ENCODE measurements around the gene HDAC9.

HDAC9 gene

DNA sequence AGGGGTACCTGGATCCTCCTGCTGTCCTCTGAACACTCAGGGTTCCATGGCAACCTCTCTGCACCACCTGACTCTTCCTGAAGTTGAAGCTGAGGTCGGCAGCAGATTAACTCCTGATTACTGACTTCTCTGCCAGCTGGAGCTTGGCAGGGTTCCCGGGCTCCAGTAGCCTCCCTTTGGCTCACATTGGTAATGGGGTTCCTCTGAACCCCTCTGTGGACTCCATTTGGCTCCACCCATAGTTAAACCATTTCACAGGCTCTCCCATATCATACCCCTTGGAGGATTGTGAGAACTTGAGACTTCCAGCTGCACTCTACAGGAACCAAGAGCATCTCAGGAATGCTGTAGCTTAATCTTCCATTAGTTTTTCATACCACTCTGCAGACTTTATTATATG lies 292.5 kb downstream of the HDAC9 start:
- DNase-seq (ENCODE audit: low read depth in 2 of 2): no peak

GRCh38 chr7:18792871-18793595 lies 297.5 kb downstream of the HDAC9 start:
- no peak for DNase-seq (ENCODE audit: low read depth in 2 of 2)

GRCh38 chr7:18796216-18796615 lies 300.7 kb downstream of the HDAC9 start:
- DNase-seq (ENCODE audit: low read depth in 2 of 2): no peak

DNA sequence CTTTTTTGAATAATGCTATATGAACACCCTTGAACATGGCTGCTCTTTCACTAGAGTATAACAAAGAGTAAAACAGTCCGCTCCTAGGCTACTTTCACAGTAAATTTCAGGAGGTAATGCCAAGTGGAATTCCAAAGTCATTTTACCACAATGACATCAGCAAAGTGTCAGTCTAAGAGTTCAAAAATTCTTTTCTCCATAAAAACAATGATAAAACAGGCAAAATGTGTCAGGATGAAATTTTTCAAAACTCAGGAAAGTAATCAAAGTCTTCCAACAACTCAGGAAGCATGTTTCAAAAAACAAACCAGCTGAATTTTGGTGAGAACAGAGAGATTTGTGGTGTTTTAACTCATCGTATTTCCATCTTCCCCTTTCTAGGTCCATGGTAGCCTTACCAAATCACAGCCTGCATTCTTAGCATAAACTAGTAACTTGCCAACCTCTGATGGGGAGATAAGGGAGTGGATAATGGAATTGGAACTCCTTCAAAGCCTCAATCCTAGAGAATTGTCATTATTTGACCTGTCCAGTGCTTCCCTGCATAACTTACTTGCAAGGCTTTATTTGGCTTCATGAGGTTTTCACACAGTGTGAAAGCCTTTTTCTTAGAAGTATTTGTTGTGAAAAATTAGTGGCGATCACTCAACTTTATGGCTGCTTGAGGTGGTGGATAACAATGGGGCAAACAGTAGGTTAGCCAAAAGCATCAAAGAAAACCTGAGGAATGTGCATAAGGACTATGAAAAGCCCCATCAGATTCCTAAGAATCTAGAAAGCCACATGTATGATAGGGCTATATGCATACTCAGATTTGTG lies 302.7 kb downstream of the HDAC9 start:
- DNase-seq (ENCODE audit: low read depth in 2 of 2): no peak

- DNase-seq (ENCODE audit: low read depth in 2 of 2): no peak
Measured at GRCh38 chr7:18799899-18800298, 304.4 kb downstream of the HDAC9 start.

DNA sequence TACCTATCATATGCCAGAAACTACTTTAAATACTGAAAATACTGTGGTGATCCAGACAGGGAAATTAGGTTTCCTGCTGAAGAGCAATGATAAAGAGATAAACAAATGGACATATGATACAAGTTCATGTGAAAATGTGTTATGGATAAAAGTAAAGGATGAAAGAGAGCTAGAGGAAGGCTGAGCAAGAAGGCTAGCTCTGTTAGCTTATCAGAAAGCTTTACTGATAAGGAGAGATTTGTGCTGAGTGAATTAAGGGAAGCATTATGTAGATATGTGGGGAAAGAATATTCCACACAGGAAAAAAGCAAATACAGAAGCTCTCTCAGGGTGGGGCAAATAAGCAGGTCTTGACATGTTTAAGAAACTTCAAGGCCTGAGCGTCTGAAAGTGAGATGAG lies 308.4 kb downstream of the HDAC9 start:
- DNase-seq (ENCODE audit: low read depth in 2 of 2): no peak

GRCh38 chr7:18806177-18806576 lies 310.6 kb downstream of the HDAC9 start:
- no peak for DNase-seq (ENCODE audit: low read depth in 2 of 2)

DNA sequence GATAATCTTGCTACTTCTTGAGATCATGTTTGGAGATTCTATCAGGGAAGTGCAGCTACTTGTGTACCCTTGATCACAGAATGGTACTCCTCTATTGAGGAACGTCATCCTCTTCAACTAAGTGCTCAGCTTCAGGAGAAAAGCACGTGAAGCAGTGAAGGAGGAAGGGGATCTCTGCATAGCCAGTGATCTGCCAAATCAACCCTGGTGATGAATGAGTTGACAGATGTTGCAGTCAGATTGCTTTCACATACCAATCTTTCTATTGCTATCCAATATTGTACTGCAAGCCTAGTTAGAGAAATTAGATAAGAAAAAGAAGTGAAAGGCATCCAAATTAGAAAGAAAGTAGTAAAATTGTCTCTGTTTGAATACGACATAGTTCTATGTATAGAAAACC lies 312.5 kb downstream of the HDAC9 start:
- DNase-seq (ENCODE audit: low read depth in 2 of 2): no peak

- no peak for DNase-seq (ENCODE audit: low read depth in 2 of 2)
Measured at GRCh38 chr7:18815261-18815960, 319.9 kb downstream of the HDAC9 start.

GRCh38 chr7:18820981-18821380 lies 325.4 kb downstream of the HDAC9 start:
- DNase-seq (ENCODE audit: low read depth in 2 of 2): no peak

DNA sequence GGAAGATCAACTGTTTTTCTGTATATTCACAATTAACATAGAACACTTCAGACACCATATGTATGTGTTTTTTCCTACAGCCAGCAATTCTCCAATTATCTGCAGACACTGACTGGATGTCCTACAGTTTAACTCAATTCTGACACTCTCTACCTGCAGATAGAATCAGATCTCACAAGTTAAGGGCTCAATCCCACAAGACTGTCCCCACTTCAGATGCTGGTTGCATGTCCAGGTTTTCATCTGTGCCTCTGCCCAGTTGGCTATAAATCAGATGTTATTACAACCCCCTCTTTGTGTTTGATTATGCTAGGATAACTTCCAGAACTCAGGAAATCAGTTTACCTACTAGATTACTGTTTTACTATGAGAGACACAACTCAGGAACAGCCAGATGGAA lies 326.0 kb downstream of the HDAC9 start:
- no peak for DNase-seq (ENCODE audit: low read depth in 2 of 2)

- no peak for DNase-seq (ENCODE audit: low read depth in 2 of 2)
Measured at GRCh38 chr7:18824157-18824556, 328.6 kb downstream of the HDAC9 start.

- DNase-seq (ENCODE audit: low read depth in 2 of 2): no peak
Measured at GRCh38 chr7:18828260-18828993, 332.9 kb downstream of the HDAC9 start.

DNA sequence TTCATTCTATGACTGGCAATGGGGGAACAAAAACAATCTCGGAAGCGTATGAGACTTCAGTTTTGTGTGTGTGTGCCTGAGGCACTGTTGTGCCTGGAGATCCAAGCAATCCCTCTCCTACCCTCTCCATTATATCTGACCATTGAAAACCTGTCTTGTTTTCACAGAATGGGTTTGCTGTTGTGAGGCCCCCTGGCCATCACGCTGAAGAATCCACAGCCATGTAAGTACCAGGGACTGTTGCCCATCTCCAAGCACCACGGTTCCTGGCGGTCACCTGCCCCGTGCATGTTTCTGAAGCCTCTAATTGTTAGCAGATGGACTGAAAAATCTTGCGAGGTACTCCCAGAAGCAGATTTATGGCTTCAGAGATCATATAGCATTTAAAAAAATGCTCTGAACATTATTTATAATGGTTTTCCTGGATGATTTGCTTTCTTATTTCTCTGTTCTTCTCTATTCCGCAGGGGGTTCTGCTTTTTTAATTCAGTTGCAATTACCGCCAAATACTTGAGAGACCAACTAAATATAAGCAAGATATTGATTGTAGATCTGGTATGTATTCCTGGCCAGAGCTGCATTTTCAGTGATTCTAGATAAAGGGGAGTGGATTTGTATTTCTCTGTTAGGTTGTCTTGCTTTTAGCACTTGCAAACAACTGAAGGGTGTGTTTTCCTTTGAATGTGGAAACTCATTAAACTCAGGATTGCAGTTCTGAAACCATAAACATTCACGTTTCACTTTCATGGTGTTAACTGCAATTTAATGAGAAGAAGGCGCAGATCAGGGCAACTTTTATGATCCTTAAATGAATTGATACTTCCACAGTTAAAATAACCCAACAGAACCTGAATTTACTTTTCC lies 333.7 kb downstream of the HDAC9 start:
- no peak for DNase-seq (ENCODE audit: low read depth in 2 of 2)

DNA sequence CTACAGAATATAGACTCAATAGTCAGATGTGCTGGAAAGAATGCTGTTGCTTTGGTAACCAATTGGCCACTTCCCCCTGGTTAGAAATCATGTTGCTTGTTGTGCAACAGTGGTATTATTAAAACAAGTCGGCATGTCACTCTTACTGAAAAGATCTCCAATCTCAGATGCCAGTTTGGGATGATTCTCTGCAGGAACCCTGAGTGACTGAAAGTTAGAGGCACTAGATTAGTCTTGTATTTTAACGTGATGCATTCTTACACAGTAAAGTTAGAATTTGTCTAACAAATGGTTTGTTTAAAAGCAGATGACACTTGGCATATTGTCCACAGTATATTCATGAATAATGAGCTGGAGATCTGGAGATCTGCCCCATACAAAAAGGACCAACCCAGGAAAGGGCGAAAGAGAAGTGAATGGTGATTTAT lies 334.3 kb downstream of the HDAC9 start:
- no peak for DNase-seq (ENCODE audit: low read depth in 2 of 2)

- no peak for DNase-seq (ENCODE audit: low read depth in 2 of 2)
Measured at GRCh38 chr7:18831419-18831818, 335.9 kb downstream of the HDAC9 start.

- no peak for DNase-seq (ENCODE audit: low read depth in 2 of 2)
Measured at GRCh38 chr7:18831943-18832342, 336.4 kb downstream of the HDAC9 start.

DNA sequence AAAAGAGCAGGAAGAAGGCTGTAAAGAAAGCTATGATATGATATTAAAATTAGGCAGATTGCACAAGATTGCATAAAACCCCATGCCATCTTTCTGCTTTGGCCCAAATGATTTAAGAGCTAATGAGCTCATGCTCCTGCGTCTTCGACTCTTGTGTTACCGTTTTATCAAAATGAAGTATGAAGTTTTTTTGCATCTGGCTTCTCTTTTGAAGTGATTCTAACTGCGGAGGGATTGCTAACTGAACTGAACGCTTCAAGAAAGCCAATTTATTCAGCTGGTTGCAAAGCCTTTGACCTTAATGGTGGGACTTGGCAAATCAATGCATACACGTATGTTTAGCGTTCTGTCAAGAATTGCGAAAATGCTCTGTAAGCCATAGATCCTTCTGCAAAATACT lies 339.0 kb downstream of the HDAC9 start:
- no peak for DNase-seq (ENCODE audit: low read depth in 2 of 2)

DNA sequence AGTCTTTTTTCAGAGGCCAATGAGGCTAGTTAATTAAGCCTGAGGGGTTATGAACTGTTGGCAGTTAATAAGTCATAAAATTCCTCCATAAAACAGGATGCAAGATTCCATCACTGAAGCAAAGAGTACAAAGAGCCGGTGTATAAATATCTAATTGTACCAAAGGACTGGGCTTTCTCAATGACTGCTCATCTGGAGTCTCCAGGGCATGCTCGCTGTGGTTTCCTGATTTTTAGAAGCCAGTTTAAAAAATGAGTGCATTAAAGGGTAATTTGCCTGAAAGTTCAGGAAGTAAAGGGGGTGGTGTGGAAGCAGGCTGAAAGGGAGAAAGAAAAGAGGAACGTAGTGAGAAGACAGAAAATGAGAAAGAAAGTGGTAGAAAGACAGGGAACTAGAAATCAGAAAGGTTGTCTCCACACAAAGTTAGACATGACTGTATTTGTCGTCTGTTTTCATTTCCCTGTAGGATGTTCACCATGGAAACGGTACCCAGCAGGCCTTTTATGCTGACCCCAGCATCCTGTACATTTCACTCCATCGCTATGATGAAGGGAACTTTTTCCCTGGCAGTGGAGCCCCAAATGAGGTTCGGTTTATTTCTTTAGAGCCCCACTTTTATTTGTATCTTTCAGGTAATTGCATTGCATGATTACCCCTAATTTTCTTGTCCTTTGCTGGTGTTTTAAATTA lies 339.6 kb downstream of the HDAC9 start:
- no peak for DNase-seq (ENCODE audit: low read depth in 2 of 2)

- no peak for DNase-seq (ENCODE audit: low read depth in 2 of 2)
Measured at GRCh38 chr7:18843979-18844378, 348.4 kb downstream of the HDAC9 start.

Measured in stimulated activated CD8-positive, alpha-beta memory T cell treated with anti-CD3 and anti-CD28 coated beads, Interleukin-7, amount 100 ng/mL, for 4 hours (primary cell).